ENCODE results near the gene SMTNL2. TPM values are rescaled to one million over a fixed set of nuclear protein-coding genes. Genes with fewer than 3 reads are reported as not detected.
A peak's percentile ranks its signal among the peaks of the same experiment; 100 is the strongest.

The SMTNL2 gene
- total RNA-seq, 1 experiment from 2014 or later = not detected

GRCh38 chr17:4583206-4583605 is 1.1 kb upstream of the SMTNL2 start:
- Histone ChIP-seq H3K36me3 (ENCODE audit: insufficient read depth, low read length, poor library complexity, severe bottlenecking) (no peaks in the 10 kb centered on the region), H3K4me3 (ENCODE audit: low read depth, low read length, poor library complexity, severe bottlenecking) (no peak overlapping the region), H3K4me1 (ENCODE audit: insufficient read depth, low read length, poor library complexity, severe bottlenecking) (no peaks in the 10 kb centered on the region), H3K27me3 (replicated peaks; ENCODE audit: insufficient read depth, low read depth, low read length, poor library complexity) (peaks cover 40% of the 10 kb centered on the region), H3K9me3 (ENCODE audit: low read depth, low read length, poor library complexity, severe bottlenecking) (no peaks in the 10 kb centered on the region), H3K27ac (ENCODE audit: low read depth, low read length, poor library complexity, severe bottlenecking) (no peak overlapping the region)
- ChIA-PET CTCF (interaction anchor here (0.6 kb wide), 1 partner anchor 520 kb away, joined by 3 read pairs; no protein-coding TSS in a partner anchor), POLR2A (ENCODE audit: low non-redundant PET) (interaction anchor here (0.6 kb wide), 1 partner anchor 163 kb away, joined by 4 read pairs; no protein-coding TSS in a partner anchor)
- no peak for DNase-seq (ENCODE audit: low spot score)
- TF ChIP-seq CTCF (conservative IDR thresholded peaks at IDR 0.05; ENCODE audit: low read depth, low read length) (no peak), EZH2 (IDR thresholded peaks at IDR 0.05; ENCODE audit: borderline replicate concordance, low read depth, low read length, poor library complexity, severe bottlenecking) (no peak)
- intact Hi-C loops (cut with micrococcal nuclease; ENCODE audit: unreplicated experiment) = no loop called here
- BruUV-seq (replicated peaks) = no TSS peak

- ChIA-PET POLR2A (ENCODE audit: low non-redundant PET) (no interaction called here), CTCF (interaction anchor here (0.6 kb wide), 1 partner anchor 520 kb away, joined by 3 read pairs; no protein-coding TSS in a partner anchor)
- DNase-seq (ENCODE audit: low spot score) = peak; percentile 73
- Histone ChIP-seq H3K4me1 (ENCODE audit: insufficient read depth, low read length, poor library complexity, severe bottlenecking) (no peaks in the 10 kb centered on the region), H3K27ac (ENCODE audit: low read depth, low read length, poor library complexity, severe bottlenecking) (no peak overlapping the region), H3K27me3 (replicated peaks; ENCODE audit: insufficient read depth, low read depth, low read length, poor library complexity) (peaks cover 40% of the 10 kb centered on the region), H3K9me3 (ENCODE audit: low read depth, low read length, poor library complexity, severe bottlenecking) (no peaks in the 10 kb centered on the region), H3K36me3 (ENCODE audit: insufficient read depth, low read length, poor library complexity, severe bottlenecking) (no peaks in the 10 kb centered on the region), H3K4me3 (ENCODE audit: low read depth, low read length, poor library complexity, severe bottlenecking) (peak overlapping the region; percentile 48)
- BruUV-seq (replicated peaks) = no TSS peak
- intact Hi-C loops (cut with micrococcal nuclease; ENCODE audit: unreplicated experiment) = no loop called here
- TF ChIP-seq EZH2 (IDR thresholded peaks at IDR 0.05; ENCODE audit: borderline replicate concordance, low read depth, low read length, poor library complexity, severe bottlenecking) (no peak), CTCF (conservative IDR thresholded peaks at IDR 0.05; ENCODE audit: low read depth, low read length) (peak; percentile 53)
Observed at GRCh38 chr17:4583782-4584100, 588 bp upstream of the SMTNL2 start.

GRCh38 chr17:4584917-4585637 is 748 bp downstream of the SMTNL2 start:
- no peak for TF ChIP-seq CTCF (conservative IDR thresholded peaks at IDR 0.05; ENCODE audit: low read depth, low read length)
- no peak for TF ChIP-seq EZH2 (IDR thresholded peaks at IDR 0.05; ENCODE audit: borderline replicate concordance, low read depth, low read length, poor library complexity, severe bottlenecking)
- intact Hi-C loops (cut with micrococcal nuclease; ENCODE audit: unreplicated experiment) = no loop called here
- H3K36me3 ChIP-seq (ENCODE audit: insufficient read depth, low read length, poor library complexity, severe bottlenecking) = no peaks in the 10 kb centered on the region
- no peak overlapping the region for H3K27ac ChIP-seq (ENCODE audit: low read depth, low read length, poor library complexity, severe bottlenecking)
- no peaks in the 10 kb centered on the region for H3K9me3 ChIP-seq (ENCODE audit: low read depth, low read length, poor library complexity, severe bottlenecking)
- H3K4me1 ChIP-seq (ENCODE audit: insufficient read depth, low read length, poor library complexity, severe bottlenecking) = no peaks in the 10 kb centered on the region
- peaks cover 40% of the 10 kb centered on the region for H3K27me3 ChIP-seq (replicated peaks; ENCODE audit: insufficient read depth, low read depth, low read length, poor library complexity)
- no peak for DNase-seq (ENCODE audit: low spot score)
- no TSS peak for BruUV-seq (replicated peaks)
- POLR2A ChIA-PET (ENCODE audit: low non-redundant PET) = no interaction called here
- CTCF ChIA-PET = no interaction called here
- H3K4me3 ChIP-seq (ENCODE audit: low read depth, low read length, poor library complexity, severe bottlenecking) = peak overlapping the region; percentile 48
